Measurements from ENCODE around the gene SPATA24.

DNA sequence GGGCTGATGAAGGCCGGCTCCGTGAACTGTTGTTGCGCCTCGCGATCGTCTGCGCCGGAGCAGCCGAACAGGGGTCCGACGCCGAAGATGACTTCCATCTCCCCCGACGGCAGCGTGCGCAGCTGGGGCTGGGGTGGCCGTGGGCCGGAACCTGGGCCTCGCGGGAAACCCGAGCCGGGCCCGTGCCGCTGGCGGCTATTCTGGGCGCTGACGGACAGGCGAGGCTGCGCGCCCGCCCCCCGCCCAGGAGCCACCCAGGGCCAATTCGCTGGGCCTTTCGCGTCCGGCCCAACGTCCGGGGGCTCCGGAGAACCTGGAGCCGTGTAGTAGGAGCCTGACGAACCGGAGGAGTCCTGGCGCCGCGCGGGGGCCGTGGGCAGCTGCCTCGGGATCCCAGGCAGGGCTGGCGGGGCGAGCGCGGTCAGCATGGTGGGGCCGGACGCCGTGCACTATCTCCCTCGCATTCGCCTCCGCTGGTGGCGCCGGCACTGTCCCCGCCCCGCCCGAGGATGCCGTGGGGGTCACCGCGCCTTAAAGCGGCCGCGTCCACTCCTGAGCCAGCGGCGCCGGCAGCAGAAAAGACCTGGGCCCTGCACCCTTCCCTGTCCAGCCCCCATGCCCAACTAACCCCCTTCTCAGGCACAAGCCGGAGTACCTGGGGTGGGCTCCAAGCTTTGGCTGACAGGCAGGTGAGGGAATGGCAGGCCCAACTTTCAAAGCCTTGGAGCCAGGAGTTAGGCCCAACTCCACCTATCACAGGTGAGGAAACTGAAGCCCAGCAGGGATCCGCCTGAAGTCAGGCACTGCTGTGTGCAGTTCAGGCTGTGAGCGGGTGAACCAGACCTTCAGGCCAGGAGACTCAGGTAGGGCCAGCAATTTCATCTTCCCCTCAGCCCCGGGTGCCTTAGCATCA lies 9.0 kb downstream of the SPATA24 start, which contains the start of gene PROB1:
- no peak for TF ChIP-seq GATA2 (IDR thresholded peaks at IDR 0.05; ENCODE audit: low read depth, low read length)
- TF ChIP-seq GATA3 (IDR thresholded peaks at IDR 0.05; ENCODE audit: low read depth, low read length) = no peak

All from SH-SY5Y (cell line).